ENCODE results near the gene ZBTB48.
A peak's percentile ranks its signal among the peaks of the same experiment; 100 is the strongest.
"Not testable (repeated sequence)": the region's sequence is repeated elsewhere in the genome, so short reads cannot be mapped to it uniquely, and the experiment has no call there.

ZBTB48 gene

GRCh38 chr1:6632588-6633514 is 53.1 kb downstream of the ZBTB48 start:
- no peak for DNase-seq (ENCODE audit: low read depth in 3 of 3)

GRCh38 chr1:6634371-6635052 is 54.7 kb downstream of the ZBTB48 start:
- DNase-seq (ENCODE audit: low read depth in 3 of 3): peak in 2 of 3 experiments; percentile 15 to 40

GRCh38 chr1:6635161-6635909 is 55.5 kb downstream of the ZBTB48 start:
- DNase-seq (ENCODE audit: low read depth in 3 of 3): no peak

- DNase-seq (ENCODE audit: low read depth in 3 of 3): no peak
These were observed 56.3 kb downstream of the ZBTB48 start for GRCh38 chr1:6635910-6636760.

GRCh38 chr1:6636778-6637177 is 57.0 kb downstream of the ZBTB48 start:
- DNase-seq (ENCODE audit: low read depth in 3 of 3): not testable (repeated sequence)

GRCh38 chr1:6637770-6638169 is 58.0 kb downstream of the ZBTB48 start:
- no peak for DNase-seq (ENCODE audit: low read depth in 3 of 3)

- no peak for DNase-seq (ENCODE audit: low read depth in 3 of 3)
These were observed 58.4 kb downstream of the ZBTB48 start for GRCh38 chr1:6638226-6638625.
